HG02588 (cell line): ENCODE measurements around the gene GID4.
A peak's percentile ranks its signal among the peaks of the same experiment; 100 is the strongest.

Experiments
- ATAC-seq: cut with Tn5 transposase; IDR thresholded peaks from one replicate; pipeline ENCODE4 v1.9.1; 2021; ENCODE audit warnings: mild to moderate bottlenecking, moderate library complexity; ENCODE audit not compliant: unreplicated experiment

The GID4 gene

DNA sequence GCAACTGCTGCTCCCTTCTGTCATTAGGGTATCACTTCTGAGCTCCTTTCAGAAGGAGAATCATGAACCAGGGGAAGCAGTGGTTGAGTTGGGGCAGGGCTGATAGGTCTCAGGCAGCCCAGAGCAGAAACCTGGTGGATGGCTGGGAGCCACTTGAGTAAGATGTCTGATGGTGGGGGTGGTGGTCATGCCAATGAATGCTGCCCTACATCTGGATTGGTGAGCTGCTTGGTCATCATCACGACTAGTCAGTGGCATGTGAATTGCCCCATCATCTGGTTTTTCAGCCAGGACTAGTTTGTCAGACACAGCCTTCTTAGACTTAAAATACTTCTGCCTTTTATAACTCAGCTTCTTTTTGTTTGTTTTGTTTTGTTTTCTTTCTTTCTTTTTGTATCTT, 2.6 kb downstream of the GID4 start:
- ATAC-seq, result no peak

DNA sequence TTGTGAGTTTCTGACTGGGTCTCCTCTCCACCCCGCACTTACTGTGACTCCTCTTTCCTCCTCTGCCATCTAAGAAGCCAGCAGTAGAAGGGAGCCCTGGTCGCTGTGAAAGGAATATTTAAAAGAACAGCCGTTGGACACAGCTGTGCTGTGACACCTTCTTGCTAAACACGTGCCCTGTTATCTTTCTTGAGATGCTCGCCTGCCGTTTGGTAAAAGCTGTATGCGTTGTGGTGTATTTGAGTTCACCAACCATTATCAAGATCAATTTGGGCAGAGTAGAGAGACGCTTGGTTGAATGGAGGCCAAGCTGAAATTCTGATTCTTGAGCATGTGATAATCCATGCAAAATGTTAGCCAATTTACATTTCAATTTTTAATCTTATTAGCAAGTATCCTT, 3.8 kb downstream of the GID4 start:
- ATAC-seq, result no peak

DNA sequence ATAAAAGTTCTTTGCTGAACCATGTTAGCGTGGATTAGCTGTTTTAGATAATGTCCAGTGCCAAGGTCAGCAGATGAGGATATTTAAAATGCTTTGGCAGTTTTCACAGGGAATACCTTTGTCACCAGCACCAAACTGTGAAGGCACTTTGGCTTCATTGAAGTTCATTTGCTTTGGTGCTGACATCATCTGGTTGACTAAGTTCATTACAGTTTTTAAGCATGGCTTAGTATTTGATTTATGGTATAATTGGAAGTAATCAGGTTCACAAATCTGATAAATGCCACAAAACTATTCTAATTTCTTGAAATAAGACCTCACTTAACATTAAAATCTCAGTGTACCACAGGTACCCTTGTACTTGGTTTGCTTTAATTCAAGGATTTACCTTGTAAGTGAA, 4.3 kb downstream of the GID4 start:
- ATAC-seq, result no peak

DNA sequence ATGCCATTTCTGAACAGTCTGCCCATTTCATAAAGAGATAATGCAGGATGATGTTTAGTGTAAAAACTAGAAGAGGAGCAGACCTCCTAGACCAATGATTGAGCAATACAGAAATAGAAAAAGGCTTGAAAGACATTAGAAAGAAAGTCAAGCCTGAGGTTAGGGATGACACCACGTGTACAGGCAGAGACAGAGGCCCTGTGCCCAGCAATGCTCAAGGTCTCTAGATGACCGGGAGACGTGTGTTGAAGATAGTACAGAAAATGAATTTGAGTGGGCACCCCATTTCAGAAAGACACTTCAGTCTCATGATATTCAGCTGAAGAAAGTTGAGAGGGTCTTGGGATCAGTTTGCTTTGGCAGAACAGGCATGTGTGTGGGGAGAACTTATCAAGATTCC, 5.4 kb downstream of the GID4 start:
- ATAC-seq, result no peak

DNA sequence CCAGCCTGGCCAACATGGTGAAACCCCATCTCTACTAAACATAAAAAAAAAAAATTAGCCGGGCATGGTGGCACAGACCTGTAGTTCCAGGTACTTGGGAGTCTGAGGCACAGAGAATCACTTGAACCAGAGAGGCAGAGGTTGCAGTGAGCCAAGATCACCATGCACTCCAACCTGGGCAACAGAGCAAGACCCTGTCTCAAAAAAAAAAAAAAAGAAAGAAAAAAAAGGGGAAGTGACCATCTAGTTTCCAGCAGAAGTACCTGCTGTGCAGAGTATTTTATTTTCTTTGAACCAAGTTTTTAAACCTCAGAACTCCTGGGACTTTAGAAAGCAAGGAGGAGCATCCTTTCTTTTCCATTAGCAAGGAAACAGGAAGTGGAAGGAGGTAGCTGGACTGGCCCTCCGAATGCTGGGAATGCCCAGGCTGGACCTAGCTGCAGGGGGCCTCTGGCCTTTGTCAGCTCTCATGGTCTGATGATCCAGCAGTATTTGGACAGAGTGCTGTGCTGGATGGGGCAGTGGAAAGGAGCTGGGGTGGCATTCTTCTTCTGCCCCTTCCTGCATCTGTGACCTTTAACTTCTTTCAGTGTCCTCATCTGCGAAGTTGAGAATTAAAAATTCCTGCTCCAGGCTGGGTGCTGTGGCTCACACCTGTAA, 6.6 kb downstream of the GID4 start:
- no peak for ATAC-seq

DNA sequence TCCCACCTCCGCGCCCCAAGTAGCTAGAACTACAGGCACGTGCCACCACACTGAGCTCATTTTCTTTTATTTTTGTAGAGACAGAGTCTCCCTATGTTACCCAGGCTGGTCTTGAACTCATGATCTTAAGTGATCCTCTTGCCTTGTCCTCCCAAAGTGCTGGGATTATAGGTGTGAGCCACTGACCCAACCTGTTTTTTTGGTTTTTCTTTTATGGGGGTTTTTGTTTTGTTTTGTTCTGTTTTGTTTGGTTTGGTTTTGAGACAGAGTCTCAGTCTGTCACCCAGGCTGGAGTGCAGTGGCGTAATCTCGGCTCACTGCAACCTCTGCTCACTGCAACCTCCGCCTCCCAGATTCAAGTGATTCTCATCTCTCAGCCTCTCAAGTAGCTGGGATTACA, 16.4 kb downstream of the GID4 start:
- ATAC-seq, result no peak

DNA sequence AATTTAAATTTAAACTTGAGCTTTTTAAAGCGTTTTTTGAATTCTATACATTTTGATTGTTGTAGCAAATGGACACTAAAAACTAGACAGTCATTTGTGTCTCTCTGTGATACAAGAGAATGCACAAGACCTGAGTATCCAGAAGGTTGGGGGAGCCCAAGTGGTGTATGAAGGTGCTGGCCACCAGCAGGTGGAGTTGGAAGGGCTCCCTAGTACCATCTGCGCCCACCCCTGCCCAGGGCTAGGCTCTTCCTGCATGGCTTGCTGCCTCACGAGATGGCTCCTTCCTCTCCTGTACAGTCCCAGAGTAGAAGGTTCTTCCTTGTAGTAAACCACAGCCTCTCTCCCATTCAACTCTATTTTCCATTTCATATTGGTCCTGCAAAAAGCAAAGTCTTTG, 17.0 kb downstream of the GID4 start:
- ATAC-seq, result no peak

DNA sequence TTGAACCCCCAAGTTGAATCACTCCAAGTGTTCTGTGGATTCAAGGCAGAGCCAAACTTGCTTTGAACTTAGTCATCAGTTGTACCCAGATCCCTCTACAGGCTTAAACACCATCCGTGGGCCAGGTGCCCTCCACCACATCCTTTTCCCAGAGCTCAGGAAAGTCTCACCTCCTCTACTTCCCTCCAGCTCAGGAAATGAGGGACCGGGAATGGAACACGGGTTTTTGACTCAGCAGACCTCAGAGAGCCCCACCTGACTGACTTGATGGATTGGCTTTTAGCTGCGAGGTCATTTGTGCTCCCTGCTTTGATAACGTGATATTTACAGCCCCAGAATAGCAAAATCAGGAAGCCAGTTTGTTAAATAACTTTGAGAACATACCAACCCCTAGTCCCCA, 20.1 kb downstream of the GID4 start:
- no peak for ATAC-seq

DNA sequence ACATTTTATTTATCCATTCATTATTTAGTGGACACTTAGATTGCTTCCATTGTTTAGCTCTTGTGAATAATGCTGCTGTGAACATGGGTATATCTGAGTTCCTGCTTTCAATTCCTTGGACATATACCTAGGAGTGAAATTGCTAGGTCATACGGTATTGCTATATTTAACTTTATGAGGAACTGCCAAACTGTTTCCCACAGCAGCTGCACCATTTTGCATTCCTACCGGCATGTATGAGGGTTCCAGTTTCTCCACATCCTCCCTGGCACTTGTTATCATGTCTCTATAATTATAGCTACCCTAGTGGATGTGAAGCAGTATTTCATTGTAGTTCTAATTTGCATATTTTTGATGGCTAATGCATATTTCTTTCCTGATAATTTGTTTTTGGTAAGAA, 24.8 kb downstream of the GID4 start:
- ATAC-seq, result no peak

DNA sequence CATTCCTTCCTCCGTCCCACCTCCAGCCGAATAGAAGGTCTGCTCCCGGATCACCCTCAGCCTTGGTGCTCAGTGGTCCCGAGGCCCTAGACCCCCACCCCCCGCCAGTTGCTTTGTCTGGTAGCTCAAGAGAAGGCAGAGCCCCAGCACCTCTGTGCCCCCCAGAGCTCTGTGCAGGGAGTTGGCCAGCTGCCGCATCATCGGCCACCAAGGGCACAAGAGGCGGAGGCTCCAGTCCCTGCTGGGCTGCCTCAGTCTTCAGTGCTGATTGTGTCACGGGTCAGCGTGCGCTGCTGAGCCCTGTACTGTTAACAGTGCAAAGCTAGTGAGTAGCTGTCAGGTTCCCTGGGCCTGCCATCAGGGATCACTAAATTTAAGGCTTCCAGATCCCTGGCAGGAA, 26.3 kb downstream of the GID4 start:
- ATAC-seq, result no peak

DNA sequence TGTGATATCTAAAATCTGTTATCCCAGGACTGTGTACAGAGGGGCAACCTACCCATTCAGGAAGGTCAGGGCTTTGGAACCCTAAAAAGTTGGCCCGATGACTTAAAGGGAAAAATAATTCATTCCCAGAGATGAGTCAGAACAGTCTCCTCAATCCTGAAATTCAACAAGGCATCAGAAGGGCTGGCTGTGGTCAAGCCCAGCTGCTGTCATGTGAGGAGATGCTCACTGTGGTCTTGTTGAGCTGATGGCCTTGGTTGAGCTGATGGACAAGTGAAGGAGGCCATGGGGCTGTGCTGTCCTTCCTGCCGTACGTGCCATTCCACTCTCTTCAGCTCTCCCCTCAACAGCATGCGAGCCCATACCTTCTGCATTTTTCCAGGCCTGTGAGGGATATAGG, 27.7 kb downstream of the GID4 start:
- no peak for ATAC-seq

DNA sequence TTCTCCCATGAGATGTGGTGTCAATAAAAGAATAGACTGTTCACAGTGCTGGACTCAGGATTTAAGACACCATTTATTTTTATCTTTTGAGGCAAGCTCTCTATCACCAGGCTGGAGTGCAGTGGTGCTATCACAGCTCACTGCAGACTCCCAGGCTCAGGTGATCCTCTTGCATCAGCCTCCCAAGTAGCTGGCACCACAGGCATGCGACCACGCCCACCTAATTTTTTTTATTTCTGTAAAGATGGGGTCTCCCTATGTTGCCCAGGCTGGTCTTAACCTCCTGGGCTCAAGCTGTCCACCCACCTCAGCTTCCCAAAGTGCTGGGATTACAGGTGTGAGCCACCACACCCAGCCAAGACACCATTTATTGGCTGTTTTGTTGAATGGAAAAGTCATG, 29.9 kb downstream of the GID4 start:
- no peak for ATAC-seq

DNA sequence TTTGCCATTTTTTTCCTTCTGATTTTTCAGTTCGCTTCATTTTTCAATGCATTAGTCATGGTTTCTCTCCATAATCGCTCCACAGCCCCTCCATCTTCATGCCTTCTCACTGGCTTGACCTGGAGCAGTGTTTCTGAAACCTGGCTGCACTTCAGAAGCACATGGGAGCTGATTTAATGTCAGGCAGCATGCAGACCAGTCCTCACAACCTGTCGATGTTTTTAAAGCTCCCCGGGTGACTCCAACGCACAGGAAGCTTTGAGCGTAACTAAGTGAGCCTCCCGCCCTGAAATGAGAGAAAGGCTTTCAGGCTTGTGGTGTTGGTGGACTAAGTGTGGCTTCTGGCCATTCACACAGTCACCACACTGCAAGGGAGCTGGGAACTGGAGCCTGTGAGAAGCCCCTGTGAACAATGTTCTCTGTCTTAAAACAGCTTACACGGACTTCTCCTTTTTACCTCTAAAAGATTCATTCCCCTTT, 31.7 kb downstream of the GID4 start:
- ATAC-seq, result no peak

DNA sequence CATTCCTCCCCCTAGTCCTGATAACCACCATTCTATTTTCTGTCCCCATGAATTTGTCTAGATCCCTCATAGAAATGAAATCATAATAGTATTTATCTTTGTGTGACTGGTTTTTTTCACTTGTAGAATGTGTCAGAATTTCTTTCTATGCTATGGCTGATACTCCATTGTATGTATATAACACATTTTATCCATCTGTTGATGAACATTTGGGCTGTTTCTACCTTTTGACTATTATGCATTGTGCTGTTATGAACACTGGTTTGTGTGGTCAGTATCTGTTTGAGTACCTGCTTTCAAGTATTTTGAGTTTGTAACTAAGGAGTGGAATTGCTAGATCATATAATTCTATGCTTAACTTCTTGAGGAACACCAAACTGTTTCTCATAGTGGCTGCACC, 32.5 kb downstream of the GID4 start:
- ATAC-seq, result no peak

DNA sequence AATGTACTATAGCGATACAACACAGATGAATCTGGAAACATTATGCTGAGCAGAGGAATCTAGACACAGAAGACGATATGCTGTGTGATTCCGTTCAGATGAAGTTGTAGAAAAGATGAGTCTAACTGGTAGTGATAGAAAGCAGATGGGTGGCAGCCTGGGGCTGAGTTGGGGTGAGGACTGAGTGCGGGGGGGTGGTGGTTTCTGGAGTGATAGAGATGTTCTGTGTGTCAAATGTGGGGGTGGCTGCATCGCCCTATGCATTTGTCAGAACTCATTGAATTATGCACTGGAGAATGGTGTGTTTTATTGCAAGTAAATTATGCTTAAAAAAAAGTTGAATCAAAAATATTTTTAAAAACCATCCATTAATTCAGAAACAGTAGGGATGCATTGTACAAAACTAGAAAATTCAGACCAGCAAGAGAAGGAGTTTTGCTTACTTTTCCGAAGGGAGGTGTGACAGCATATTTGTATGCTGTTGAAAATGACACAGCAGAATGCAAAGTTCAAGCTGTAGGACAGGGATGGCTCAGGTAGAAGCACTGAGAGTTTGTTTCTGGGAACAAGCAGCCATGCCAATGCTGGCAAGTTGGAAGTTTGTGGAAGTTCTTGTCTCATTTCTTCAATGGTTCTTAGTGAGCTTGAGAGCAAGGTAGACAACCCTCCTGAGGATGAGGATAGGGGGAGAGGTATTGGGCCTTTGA, 35.5 kb downstream of the GID4 start:
- no peak for ATAC-seq

DNA sequence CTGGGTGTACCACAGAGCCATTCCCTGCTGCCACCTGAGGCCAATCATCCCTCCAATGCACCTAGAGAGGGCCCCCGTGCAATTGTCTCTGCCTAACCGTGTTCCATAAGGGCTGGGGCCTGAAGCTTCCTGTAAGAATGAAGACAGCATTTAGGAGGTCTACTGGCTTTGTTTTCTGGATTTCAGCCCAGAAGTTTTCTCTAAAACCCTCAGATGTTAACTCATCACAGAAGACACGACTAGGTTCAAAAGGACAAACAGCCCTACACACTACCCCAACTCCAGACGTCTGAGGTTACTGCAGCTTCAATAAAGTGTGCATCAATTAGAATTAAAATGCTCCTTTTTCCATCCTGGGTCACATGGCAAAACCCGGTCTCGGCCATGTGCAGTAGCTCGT, 37.7 kb downstream of the GID4 start:
- ATAC-seq, result no peak

DNA sequence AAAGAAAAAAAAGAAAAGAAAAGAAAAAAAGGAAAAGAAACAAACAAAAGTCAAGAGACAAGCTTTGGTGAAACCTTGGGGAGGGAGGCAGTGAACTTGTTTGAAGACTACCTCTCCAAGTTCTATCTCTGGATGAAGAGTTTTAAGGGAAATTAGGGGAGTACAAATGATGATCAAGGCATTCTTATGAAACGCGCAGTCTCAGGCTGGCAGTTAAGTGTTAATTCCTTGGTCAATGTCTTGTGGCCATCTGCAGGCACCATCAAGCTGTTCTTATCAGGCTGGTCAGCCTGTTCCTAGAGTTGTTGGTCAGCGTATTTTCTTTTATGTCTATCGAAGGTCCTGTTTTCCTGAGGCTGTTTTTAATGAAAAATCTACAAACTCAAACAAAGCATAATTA, 40.3 kb downstream of the GID4 start:
- ATAC-seq, result no peak

DNA sequence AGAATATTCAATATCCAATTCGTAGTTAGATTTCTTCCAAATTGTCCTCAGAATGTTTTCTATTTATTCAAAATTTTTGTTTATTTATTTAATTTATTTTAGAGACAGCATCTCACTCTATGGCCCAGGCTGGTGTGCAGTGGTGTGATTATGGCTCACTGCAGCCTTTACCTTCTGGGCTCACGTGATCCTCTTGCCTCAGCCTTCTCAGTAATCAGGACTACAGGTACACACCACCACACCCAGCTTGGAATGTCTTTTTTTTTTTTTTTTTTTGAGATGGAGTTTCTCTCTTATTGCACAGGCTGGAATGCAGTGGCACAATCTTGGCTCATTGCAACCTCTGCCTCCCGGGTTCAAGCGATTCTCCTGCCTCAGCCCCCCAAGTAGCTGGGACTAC, 45.0 kb downstream of the GID4 start:
- ATAC-seq, result no peak

DNA sequence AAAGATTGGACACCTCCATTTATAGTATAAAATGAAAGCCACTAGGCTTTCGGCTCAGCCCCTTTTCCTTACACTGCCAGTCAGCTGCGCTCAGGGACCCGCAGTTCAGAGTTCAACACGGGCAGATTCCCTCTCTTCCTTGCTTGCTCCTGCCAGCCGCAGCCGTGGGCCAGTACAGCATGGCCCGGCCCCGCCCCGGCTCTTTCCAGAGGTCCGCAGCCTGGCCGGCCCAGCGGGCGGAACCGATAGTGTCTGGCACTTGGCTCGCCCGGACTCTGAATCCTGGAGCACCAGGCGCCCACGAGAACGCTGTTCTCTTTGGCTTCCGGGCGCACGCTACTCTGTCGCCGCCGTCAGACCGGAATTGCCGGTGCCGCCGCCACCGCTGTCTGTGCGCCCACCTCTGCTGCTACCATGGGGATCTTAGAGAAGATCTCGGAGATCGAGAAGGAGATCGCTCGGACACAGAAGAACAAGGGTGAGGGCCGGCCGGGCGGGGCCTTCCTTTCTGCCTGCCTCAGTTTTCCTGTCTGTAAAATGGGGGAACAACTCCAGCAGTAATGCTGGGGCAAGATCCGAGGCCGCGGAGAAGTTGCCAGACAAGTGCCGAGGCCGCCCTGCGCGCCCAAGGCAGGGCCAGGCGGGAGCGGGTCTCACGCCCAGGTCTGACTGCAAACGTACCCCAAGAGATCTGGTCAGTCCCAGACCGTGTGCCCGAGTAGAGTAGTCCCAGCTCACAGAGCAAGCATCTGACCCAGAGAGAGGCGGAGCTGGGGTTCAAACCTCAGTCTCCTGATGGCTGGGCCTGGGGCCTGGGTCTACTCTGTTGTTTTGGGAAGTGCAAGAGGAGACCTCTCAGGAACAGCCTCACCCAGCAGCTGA, 48.6 kb downstream of the GID4 start, which contains the start of gene DRG2:
Gene DRG2 (plus strand): TSS at position 339 of the 882 bp plus-strand sequence. CDS start 76 bp downstream, at position 415.
- ATAC-seq, result peak; percentile 83

DNA sequence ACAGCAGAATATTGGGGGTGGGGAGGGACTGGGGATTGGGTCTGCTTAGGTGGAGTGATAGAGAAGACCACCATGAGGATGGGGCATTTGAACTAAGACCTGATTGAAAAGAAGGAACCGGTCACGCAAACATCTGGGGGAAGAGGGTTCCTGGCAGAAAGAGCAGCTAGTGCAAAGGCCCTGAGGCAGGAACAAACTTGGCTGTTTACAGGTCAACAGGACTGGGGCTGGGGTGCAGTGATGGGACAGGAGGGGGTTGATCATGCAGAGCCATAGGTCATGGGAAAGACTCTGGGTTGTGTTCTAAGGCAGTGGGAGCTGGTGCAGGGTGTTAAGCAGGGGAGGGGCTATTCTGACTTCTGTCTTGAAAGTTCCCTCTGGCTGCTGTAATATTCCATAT, 50.4 kb downstream of the GID4 start:
- no peak for ATAC-seq

DNA sequence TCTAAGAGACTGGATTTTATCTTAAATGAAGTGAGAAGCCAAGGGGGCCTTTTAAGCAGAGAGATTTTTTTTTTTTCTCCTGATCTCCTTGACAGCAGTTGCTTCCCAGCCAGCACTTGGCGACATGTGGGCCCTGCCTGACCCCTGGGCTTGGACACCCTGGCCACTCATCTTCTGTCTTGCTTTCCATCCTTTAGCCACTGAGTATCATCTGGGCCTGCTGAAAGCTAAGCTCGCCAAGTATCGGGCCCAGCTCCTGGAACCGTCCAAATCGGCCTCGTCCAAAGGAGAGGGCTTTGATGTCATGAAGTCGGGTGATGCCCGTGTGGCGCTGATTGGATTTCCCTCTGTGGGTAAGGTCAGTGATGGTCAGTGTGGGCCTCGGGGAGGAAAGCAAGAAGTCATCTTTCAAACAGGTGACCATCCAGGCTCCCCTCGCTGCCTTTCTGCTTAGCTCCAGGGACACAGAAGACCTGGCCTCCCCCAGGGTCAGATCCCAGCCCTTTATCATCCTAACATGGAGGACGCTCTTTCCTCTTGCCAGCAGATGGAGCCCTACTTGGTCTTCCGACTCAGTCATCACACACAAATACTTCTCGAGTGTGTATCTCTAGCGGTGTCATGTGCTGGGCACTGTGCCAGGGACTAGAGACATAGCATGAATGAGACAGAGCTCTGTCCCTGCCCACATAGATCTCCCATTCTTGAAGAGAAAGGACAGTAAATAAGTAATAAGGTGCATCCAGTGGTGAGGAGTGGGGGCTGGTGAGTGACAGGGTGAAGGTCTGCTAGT, 54.6 kb downstream of the GID4 start:
- ATAC-seq, result no peak
